Lung (tissue), 12 donors: Measurements from ENCODE around the gene SLC8A1. TPM values are rescaled to one million over a fixed set of nuclear protein-coding genes. Genes with fewer than 3 reads are reported as not detected.

Experiments used
- ATAC-seq: fragments of 200-7000 bp; cut with Tn5 transposase; one replicate; pipeline ENCODE4 v1.9.1; 2020; ENCODE audit warnings: moderate number of reproducible peaks; ENCODE audit not compliant: insufficient read depth, low FRiP score
- DNase-seq, 3 donors: peaks; one replicate each; pipeline ENCODE4 v3.0.0-alpha.2; 2013 to 2017
- H3K27ac ChIP-seq, 2 donors: one replicate each; pipeline ENCODE4 v1.5.1; 2013; ENCODE audit warnings: mild to moderate bottlenecking in 2 of 2, moderate library complexity in 2 of 2, control low read depth in 1 of 2, inconsistent platforms in 1 of 2, low read depth in 1 of 2, low read length in 1 of 2
- H3K27me3 ChIP-seq, 3 donors: one replicate each; pipeline ENCODE4 v1.5.1; 2013; ENCODE audit warnings: low read length in 2 of 3; ENCODE audit not compliant: control insufficient read depth in 3 of 3, insufficient read depth in 3 of 3
- H3K36me3 ChIP-seq, 4 donors: one replicate each; pipeline ENCODE4 v1.5.1; 2013; ENCODE audit warnings: low read length in 4 of 4, mild to moderate bottlenecking in 1 of 4, moderate library complexity in 1 of 4; ENCODE audit not compliant: control insufficient read depth in 4 of 4, insufficient read depth in 4 of 4
- H3K4me1 ChIP-seq, 5 donors: one replicate each; pipeline ENCODE4 v1.5.1; 2013; ENCODE audit warnings: low read length in 5 of 5, mild to moderate bottlenecking in 2 of 5, moderate library complexity in 1 of 5; ENCODE audit not compliant: control insufficient read depth in 5 of 5, insufficient read depth in 5 of 5
- H3K4me3 ChIP-seq: one replicate; pipeline ENCODE4 v1.5.1; 2013; ENCODE audit warnings: mild to moderate bottlenecking, control low read depth, moderate library complexity
- H3K9ac ChIP-seq, 2 donors: one replicate each; pipeline ENCODE4 v1.5.1; 2013; ENCODE audit warnings: low read length in 2 of 2, control low read depth in 1 of 2; ENCODE audit not compliant: insufficient read depth in 1 of 2
- H3K9me3 ChIP-seq, 4 donors: one replicate each; pipeline ENCODE4 v1.5.1; 2013; ENCODE audit warnings: low read length in 3 of 4, mild to moderate bottlenecking in 1 of 4, moderate library complexity in 1 of 4; ENCODE audit not compliant: control insufficient read depth in 4 of 4, insufficient read depth in 3 of 4
- CTCF ChIP-seq: IDR thresholded peaks from 2 replicates; pipeline ENCODE4 v1.5.1; 2012; ENCODE audit warnings: mild to moderate bottlenecking; ENCODE audit errors: control extremely low read depth, extremely low read depth
- WGBS, 2 donors: extraction: QIAGEN DNeasy Blood & Tissue Kit; methylation state at CpG; one replicate each; pipeline ENCODE4 v1.1.7; 2013; 5-methylcytosine and 5-hydroxymethylcytosine counted together
- polyA plus RNA-seq, 2 donors: library from polyadenylated mRNA; stranded (reverse); fragments of 200-250 nt; gene quantifications; one replicate each; pipeline ENCODE4 v1.2.1, GENCODE V29; 2013
- total RNA-seq, 2 donors: library from RNA; depleted of rRNA in 1 of 2; stranded (reverse); fragments of >200 nt in 1 of 2; gene quantifications; one replicate each; pipeline ENCODE4 v1.2.1, GENCODE V29; 2014 to 2021
- donor health status: control.
- donor health status: control.
- donor health status: Bipolar disorder and iron deficiency.
- donor health status: healthy.
- donor health status: DM: yes; HTN: yes; CAD: no.

Gene SLC8A1
- total and polyA plus RNA-seq, 4 donors = 1.2 to 34.7 (median 18.4) TPM

DNA sequence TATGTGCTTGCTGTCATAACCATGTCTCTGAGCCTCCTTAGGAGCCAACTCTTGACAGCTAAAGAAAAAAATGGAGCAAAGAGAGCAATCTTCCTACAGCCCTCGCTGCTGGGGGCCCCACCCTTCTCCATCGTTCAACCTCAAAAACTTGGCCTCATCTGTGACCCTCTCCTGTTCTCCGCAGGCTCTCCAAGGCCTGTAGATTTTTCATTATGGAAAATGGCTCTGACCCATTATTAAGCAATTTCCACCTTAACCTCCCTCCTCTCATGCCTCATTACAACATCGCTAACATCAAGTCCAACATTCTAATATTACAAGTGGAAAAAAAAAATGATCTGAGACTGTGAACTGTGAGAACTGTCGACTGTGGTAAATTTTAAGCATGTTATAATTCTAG lies 98.7 kb downstream of the SLC8A1 start:
- Histone ChIP-seq H3K4me1 (peaks cover 0 to 25% (median 3%) of the 10 kb centered on the region in 5 donors), H3K36me3 (no peaks in the 10 kb centered on the region), H3K4me3 (no peak overlapping the region), H3K9me3 (peaks cover 0 to 2% (median 0%) of the 10 kb centered on the region in 4 donors), H3K27me3 (no peaks in the 10 kb centered on the region), H3K9ac (no peak overlapping the region), H3K27ac (peak overlapping the region in 1 of 2 donors; percentile 77)
- WGBS, 2 donors = 47 to 64% methylated on average over 5 of the region's 5 CpGs
- peak in 2 of 3 donors; percentile 17 to 25 for DNase-seq
- ATAC-seq = no peak
- no peak for TF ChIP-seq CTCF

DNA sequence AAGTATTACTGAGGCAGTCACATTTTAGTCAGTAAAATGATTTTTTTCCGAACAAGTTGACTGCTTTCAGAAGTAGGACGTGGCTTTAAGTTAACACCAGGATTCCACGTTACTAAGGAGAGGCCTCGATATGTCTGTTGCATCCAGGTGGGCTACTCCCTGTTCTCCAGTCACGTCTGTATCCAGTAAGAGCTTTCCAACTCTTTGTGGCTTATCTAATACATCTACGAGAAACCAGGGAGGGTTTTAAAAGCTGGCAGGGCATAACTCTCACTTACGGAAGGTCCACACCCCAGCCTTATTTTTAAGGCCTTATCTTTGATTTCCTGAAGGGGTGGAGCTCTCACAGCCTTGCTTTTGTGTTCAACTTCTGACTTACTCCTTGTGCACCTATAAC lies 99.2 kb downstream of the SLC8A1 start:
- ATAC-seq = no peak
- no peak overlapping the region for H3K4me3 ChIP-seq
- no peak for DNase-seq
- H3K9ac ChIP-seq = no peak overlapping the region
- TF ChIP-seq CTCF = no peak
- peaks cover 0 to 29% (median 3%) of the 10 kb centered on the region in 5 donors for H3K4me1 ChIP-seq
- no peaks in the 10 kb centered on the region for H3K36me3 ChIP-seq
- peaks cover 0 to 2% (median 0%) of the 10 kb centered on the region in 4 donors for H3K9me3 ChIP-seq
- peak overlapping the region in 1 of 2 donors; percentile 77 for H3K27ac ChIP-seq
- no peaks in the 10 kb centered on the region for H3K27me3 ChIP-seq
- WGBS, 2 donors = 71 to 86% methylated on average over 7 of the region's 7 CpGs

- peaks cover 0 to 29% (median 3%) of the 10 kb centered on the region in 5 donors for H3K4me1 ChIP-seq
- H3K9ac ChIP-seq = no peak overlapping the region
- H3K4me3 ChIP-seq = no peak overlapping the region
- DNase-seq = no peak
- no peaks in the 10 kb centered on the region for H3K27me3 ChIP-seq
- H3K27ac ChIP-seq = peak overlapping the region in 1 of 2 donors; percentile 77
- H3K36me3 ChIP-seq = no peaks in the 10 kb centered on the region
- ATAC-seq = no peak
- peaks cover 0 to 2% (median 0%) of the 10 kb centered on the region in 4 donors for H3K9me3 ChIP-seq
- WGBS, 2 donors = 76% methylated on average over 4 of the region's 4 CpGs
- no peak for TF ChIP-seq CTCF
Observed at GRCh38 chr2:40352041-40352702, 99.7 kb downstream of the SLC8A1 start.
